Kidney (tissue), 14 donors: ENCODE measurements around the gene SOX13. TPM values are rescaled to one million over a fixed set of nuclear protein-coding genes. Genes with fewer than 3 reads are reported as not detected.
A peak's percentile ranks its signal among the peaks of the same experiment; 100 is the strongest.

Source experiments
- DNase-seq, 5 donors: peaks; one replicate each; pipeline ENCODE4 v3.0.0-alpha.2; 2013 to 2020
- FAIRE-seq: peaks from 2 replicates; lab custom pipeline; 2012; peaks lifted over from hg19 to GRCh38; lab: Jason Lieb, UNC
- H3K27ac ChIP-seq, 2 donors: one replicate each; pipeline ENCODE4 v1.7.0; 2013; ENCODE audit warnings: low read depth in 2 of 2, low read length in 2 of 2, inconsistent platforms in 1 of 2
- H3K27me3 ChIP-seq: one replicate; pipeline ENCODE4 v1.7.1; 2013; ENCODE audit warnings: low read length, inconsistent platforms; ENCODE audit not compliant: control insufficient read depth, insufficient read depth
- H3K36me3 ChIP-seq, 3 donors: one replicate each; pipeline versions ENCODE4 v1.7.0 to v1.7.1; 2013; ENCODE audit warnings: low read length in 3 of 3, control low read depth in 1 of 3, inconsistent platforms in 1 of 3; ENCODE audit not compliant: insufficient read depth in 3 of 3, control insufficient read depth in 2 of 3
- H3K4me1 ChIP-seq, 3 donors: one replicate each; pipeline versions ENCODE4 v1.7.0 to v1.7.1; 2013; ENCODE audit warnings: low read length in 3 of 3, inconsistent platforms in 1 of 3, low read depth in 1 of 3; ENCODE audit not compliant: control insufficient read depth in 2 of 3, insufficient read depth in 2 of 3
- H3K4me3 ChIP-seq, 3 donors: one replicate each; pipeline versions ENCODE4 v1.7.0 to v1.8.1; 2013; ENCODE audit warnings: low read length in 3 of 3, control low read depth in 1 of 3, inconsistent platforms in 1 of 3
- H3K9ac ChIP-seq, 3 donors: one replicate each; pipeline versions ENCODE4 v1.7.0 to v1.7.1; 2013; ENCODE audit warnings: low read length in 3 of 3, control low read depth in 1 of 3, inconsistent platforms in 1 of 3
- H3K9me3 ChIP-seq, 3 donors: one replicate each; pipeline versions ENCODE4 v1.7.0 to v1.7.1; 2013; ENCODE audit warnings: low read length in 3 of 3, control low read depth in 1 of 3, inconsistent platforms in 1 of 3; ENCODE audit not compliant: control insufficient read depth in 2 of 3, insufficient read depth in 1 of 3
- CTCF ChIP-seq: IDR thresholded peaks from 3 replicates; pipeline ENCODE4 v1.5.1; 2012; ENCODE audit warnings: mild to moderate bottlenecking, moderate library complexity, borderline replicate concordance; ENCODE audit not compliant: insufficient read depth; ENCODE audit errors: extremely low read depth
- intact Hi-C: fragments of 100-400 bp; cut with DNase I; formaldehyde crosslinking; loops from one replicate; pipeline ENCODE4 v1.11.1; 2022
- polyA plus RNA-seq: library from polyadenylated mRNA; stranded (reverse); fragments of 350-450 nt; fragmentation: Illumina TruSeq; extraction: RNeasy Lipid Tissue Mini Kit (QIAGEN cat#74804); gene quantifications from one replicate; pipeline ENCODE4 v1.2.3, GENCODE V29; 2014; ENCODE audit warnings: low read depth, low replicate concordance; ENCODE audit not compliant: insufficient read depth
- total RNA-seq: library from RNA; stranded (reverse); fragmentation: NEBNext Ultra II Directional; extraction: Animal tissue kit (Norgen Biotek cat#: 25700); gene quantifications from one replicate; pipeline ENCODE4 v1.2.1, GENCODE V29; 2021
- donor health status: control.
- donor health status: control.
- donor health status: control.
- donor health status: control.
- donor health status: control.
- donor health status: DM: yes; HTN: yes; CAD: no.
- donor health status: Normal renal cell carcinoma (clear cell type).

SOX13 gene
- total and polyA plus RNA-seq, 2 donors from 2014 or later = 23.9 to 55.2 TPM

GRCh38 chr1:204080163-204080903 lies 7.4 kb downstream of the SOX13 start:
- H3K4me1 ChIP-seq = peaks cover 4 to 71% (median 59%) of the 10 kb centered on the region in 3 donors
- H3K9ac ChIP-seq = peak overlapping the region in 1 of 3 donors; percentile 42
- no peak for TF ChIP-seq CTCF
- intact Hi-C loops = no loop called here
- no peak for FAIRE-seq
- no peaks in the 10 kb centered on the region for H3K36me3 ChIP-seq
- H3K27ac ChIP-seq = peak overlapping the region; percentile 83 to 87
- H3K9me3 ChIP-seq = no peaks in the 10 kb centered on the region
- no peaks in the 10 kb centered on the region for H3K27me3 ChIP-seq
- peak overlapping the region in 1 of 3 donors; percentile 43 for H3K4me3 ChIP-seq
- peak; percentile 95 to 98 (median 97) for DNase-seq

DNA sequence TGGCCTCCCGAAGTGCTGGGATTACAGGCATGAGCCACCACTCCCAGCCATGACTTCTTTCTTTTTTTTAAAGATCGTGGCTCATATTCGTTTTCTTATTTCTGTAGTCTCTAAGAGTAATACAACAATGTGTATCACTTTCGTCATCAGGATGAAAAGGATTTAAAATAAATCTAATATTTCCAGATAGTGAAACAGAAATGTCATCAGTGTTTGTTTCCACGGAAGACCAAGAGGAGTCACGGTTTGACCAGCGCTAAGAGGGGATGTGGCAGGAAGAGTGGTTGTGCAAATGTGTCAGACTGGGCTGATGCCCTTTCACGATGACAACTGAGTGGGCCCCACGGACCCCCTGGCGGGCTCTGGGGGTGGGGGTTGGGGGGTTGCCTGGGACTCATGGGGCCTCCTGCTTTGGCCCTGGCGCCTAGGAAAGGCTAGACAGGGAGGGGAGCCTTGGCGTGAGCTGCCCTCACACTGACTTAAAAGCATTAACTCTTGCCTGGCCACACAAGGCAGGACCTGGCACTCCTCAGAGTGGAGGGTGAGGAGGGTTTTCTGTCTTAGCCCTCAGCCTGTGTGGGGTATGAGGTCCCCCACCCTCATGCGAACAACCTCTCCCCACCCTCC lies 8.4 kb downstream of the SOX13 start:
- intact Hi-C loops = no loop called here
- no peak for FAIRE-seq
- Histone ChIP-seq H3K4me3 (no peak overlapping the region), H3K4me1 (peaks cover 4 to 64% (median 60%) of the 10 kb centered on the region in 3 donors), H3K27ac (peak overlapping the region; percentile 77 to 87), H3K27me3 (no peaks in the 10 kb centered on the region), H3K9ac (no peak overlapping the region), H3K9me3 (no peaks in the 10 kb centered on the region), H3K36me3 (no peaks in the 10 kb centered on the region)
- no peak for TF ChIP-seq CTCF
- DNase-seq = no peak

DNA sequence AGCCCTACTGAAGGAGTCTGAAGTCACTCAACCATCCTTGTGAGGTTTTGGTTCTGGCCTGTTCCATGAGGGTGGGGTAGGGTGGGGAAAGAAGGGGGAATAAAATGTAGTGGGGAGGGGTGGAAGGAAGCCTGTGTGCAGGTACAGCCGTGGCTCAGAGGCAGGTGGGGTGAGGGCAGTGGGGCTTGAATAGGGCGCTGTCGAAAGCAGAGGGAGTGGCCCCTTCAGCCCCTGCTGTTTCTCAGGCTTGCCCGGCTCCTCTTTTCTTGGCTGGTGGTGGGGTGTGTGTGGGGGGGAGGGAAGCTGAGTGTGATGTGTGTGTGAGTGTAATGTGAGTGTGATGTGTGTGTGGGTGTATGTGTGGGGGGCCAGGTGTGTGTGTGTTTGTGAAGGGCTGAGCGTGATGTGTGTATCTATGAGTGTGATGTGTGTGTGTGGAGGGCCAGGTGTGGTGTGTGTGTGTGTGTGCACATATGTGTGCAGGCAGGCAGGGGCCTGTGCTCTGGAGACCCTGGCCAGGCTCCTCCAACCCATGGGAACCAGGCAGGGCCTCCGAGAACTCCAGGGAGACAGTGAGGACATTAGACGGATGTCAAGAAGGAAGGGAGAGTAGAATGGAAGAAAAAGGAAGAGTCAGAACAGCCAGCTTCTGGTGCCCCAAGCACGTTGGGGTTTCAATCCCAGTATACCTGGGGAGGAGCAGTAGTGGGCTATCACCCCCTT lies 9.0 kb downstream of the SOX13 start:
- Histone ChIP-seq H3K4me3 (no peak overlapping the region), H3K27me3 (no peaks in the 10 kb centered on the region), H3K36me3 (no peaks in the 10 kb centered on the region), H3K27ac (peak overlapping the region; percentile 77 to 87), H3K9ac (peak overlapping the region in 2 of 3 donors; percentile 9 to 51), H3K4me1 (peaks cover 4 to 62% (median 60%) of the 10 kb centered on the region in 3 donors), H3K9me3 (no peaks in the 10 kb centered on the region)
- no peak for TF ChIP-seq CTCF
- intact Hi-C loops = no loop called here
- FAIRE-seq (no peak), DNase-seq (peak in 1 of 5 donors; percentile 50)
